8988T (cell line): ENCODE data around the gene RNF223.

Experiments used
- DNase-seq: peaks from one replicate; pipeline ENCODE4 v3.0.0; 2011

RNF223 gene

DNA sequence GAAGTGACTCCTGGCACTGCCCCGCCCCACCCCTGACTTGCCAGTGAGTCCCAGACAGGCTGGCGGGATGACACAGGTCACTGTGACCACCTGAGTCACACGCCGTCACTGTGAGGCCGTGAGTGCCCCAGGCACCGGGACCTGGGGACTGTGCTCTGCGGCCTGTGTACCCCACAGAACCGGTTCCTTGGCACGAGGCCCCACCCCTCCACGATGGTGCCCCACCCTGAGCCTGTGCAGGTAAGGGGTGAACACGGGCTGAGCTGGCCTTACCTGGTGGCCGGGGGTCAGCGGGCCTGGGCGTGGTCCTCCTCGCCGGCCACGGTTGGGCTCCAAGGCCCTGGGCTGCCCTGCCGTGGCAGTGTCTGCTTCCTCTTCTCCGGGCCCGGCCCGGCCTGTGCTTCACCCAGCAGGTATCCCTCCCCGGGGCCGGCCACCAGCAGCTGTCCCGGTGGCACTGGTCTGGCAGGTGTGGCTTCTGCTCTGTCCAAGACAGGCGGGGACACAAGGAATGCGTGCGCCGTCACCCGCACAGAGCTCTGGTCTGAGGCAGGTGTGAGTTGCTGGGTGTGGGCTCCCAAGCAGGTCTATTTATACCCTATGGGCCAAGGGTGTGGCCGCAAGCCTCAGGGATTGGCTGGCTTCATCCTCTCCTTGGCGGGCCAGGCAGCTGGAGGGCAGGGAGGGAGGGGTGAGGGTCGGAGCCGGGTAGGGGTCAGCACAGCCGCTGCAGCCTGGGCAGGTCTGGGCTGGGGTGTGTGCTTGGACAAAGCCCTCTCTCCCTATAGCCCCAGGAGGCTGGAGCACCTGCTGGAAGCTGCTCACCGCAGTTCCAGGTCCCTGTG, at the start of gene RNF223:
Gene RNF223 (minus strand): TSS at position 564 of the 845 bp plus-strand sequence. CDS start 1,740 bp downstream, outside the sequence.
- no peak for DNase-seq

GRCh38 chr1:1122981-1123480, 48.9 kb upstream of the RNF223 start:
- no peak for DNase-seq

- DNase-seq = peak; percentile 95
Measured at GRCh38 chr1:1122078-1122811, 48.1 kb upstream of the RNF223 start.

- peak; percentile 77 for DNase-seq
Measured at GRCh38 chr1:1121611-1122077, 47.5 kb upstream of the RNF223 start.

- no peak for DNase-seq
Measured at GRCh38 chr1:1120866-1121591, 46.9 kb upstream of the RNF223 start.

DNA sequence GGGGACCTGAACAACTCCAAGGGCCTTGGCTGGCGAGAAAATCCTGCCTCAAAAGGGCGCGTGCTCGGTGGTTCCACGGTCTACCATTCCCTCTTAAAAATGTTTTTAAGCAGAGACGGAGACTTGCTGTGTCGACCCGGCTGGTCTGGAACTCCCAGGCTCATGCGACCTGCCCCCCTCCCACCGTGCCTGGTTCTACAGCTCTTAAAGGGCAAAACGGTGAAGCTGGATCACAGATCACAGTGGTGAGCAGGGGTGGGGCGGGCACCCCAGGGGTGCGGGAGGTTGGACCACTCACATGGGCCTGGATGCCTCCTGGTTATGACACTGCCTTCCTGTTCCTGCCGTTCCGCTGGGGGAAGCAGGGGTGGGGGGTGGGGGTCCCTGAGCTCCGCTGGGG, 46.0 kb upstream of the RNF223 start:
- DNase-seq = no peak

DNA sequence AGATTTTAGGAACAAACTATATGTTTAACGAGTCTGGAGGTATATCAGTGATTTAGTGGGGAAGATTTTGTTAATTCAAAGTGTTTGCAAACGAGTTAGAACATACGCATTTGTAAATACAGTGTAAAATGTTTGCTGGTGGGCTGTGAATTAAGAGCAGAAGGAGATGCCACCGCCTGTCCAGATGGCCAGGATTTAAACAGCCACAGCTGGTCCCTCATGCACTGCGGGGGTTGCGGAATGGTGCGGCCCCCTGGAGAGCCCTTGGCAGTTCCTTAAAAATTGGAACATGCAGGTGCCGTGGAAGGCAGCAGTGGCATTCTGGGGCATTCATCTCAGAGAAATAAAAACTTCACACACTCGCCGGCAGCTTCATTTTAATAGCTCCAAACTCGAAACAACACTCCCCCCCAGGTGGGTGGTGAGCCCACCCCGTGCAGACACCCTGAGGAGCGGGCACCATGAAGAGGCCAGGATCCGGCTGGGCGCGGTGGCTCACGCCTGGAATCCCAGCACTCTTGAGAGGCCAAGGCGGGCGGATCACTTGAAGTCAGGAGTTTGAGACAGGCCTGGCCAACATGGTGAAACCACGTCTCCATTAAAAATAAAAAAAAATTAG, 45.3 kb upstream of the RNF223 start:
- no peak for DNase-seq

- no peak for DNase-seq
Measured at GRCh38 chr1:1118876-1119220, 44.7 kb upstream of the RNF223 start.

GRCh38 chr1:1118011-1118875, 44.1 kb upstream of the RNF223 start:
- no peak for DNase-seq

GRCh38 chr1:1117469-1117831, 43.3 kb upstream of the RNF223 start:
- DNase-seq = no peak

DNA sequence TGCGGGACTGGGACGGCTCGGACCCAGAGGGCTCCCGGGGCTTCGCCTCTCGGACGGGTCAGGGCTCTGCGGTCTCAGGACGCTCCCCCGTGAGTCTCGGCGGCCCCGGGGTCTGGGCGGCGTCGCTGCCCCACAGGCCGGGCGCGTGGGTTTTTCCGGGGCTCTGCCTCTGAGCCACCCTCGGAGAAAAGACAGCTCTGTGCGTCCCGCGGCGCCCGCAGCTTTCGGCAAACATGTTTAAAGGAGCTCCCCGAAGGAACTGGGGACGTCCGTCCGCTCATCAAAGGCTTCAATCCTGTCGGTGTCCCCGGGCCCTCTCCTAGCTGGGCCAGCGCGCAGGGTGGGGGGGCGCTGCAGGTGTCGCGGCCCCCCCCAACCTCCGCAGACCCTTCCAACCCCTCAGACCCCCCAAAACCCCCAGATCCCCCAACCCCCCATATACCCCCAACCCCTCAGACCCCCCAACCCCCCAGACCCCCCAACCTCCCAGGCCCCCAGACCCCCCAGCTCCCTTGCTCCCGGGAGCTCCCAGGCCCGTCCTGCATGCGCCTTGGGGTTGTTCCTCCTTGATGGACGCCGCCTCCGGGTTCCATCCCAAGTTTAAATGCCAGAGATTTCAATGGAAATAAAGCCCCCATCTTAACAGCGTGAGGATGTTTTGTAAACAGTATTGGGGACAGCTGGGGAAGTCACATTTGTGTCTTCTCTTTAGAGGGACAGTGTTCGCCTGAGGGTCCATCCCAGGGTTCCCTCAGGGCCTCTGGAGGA, 42.8 kb upstream of the RNF223 start:
- no peak for DNase-seq

GRCh38 chr1:1115786-1116700, 41.9 kb upstream of the RNF223 start, which contains the start of gene C1orf159:
C1orf159 (minus strand) TSS chr1:1116089; CDS start chr1:1091543, 24,546 bp downstream.
- DNase-seq = peak; percentile 96

DNA sequence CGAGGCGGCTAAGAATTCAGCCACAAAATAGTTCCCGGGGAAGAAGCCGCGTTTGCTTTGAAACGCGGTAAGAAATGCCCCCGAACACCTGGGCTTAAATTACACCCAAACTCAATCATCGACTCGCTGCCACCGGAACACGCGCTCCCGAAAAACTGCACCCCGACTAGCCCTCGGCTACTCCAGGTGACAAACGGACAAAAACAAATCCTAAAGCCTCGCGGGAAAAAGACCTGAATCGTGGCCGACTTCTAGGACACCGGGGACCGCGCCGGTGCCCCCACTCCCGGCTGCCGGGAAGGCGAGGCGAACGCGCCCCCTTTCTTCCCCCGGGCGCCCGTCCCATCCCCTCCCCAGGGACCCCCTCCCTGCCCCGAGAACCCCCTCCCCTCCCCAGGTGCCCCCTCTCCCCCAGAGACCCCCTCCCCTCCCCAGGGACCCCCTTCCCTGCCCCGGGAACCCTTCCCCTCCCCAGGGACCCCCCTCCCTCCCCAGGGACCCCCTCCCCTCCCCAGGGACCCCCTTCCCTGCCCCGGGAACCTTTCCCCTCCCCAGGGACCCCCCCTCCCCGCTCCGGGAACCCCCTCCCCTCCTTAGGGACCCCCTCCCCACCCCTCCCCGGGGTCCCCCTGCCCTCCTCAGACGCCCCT, 41.2 kb upstream of the RNF223 start:
- no peak for DNase-seq

GRCh38 chr1:1114431-1114830, 40.3 kb upstream of the RNF223 start:
- DNase-seq = no peak

GRCh38 chr1:1112237-1112985, 38.3 kb upstream of the RNF223 start:
- DNase-seq = no peak

GRCh38 chr1:1111516-1112236, 37.6 kb upstream of the RNF223 start:
- DNase-seq = no peak

- DNase-seq = no peak
Measured at GRCh38 chr1:1110561-1110971, 36.5 kb upstream of the RNF223 start.

DNA sequence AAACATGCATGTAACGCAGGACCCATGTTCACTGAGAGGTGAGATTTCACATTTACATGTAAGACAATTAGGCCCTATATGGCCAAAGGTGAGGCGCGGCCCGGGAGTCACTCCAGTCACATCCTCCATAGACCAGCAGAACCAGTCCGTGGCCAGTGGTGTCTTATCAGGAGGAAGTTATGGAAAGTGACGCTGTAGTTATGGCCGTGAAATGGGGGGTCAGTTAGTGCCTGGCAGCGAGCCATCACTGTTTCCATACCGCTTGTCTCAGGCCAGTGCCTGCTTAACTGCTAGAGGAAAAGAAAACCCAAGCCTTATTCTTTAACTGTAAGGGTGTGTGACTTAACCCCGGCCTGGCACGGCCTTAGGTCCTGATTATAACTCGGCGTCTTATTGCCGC, 35.6 kb upstream of the RNF223 start:
- no peak for DNase-seq
